CD4-positive, alpha-beta T cell treated with Interferon gamma for 1 hour (primary cell): ENCODE measurements around the gene ALPG.
"Not testable (repeated sequence)": the region's sequence is repeated elsewhere in the genome, so short reads cannot be mapped to it uniquely, and the experiment has no call there.

Source experiments
- DNase-seq: peaks from one replicate; pipeline ENCODE4 v3.0.0-alpha.2; 2020

Gene ALPG

GRCh38 chr2:232377319-232377718 lies 29.3 kb upstream of the ALPG start:
- no peak for DNase-seq

GRCh38 chr2:232377841-232378734 lies 28.6 kb upstream of the ALPG start:
- DNase-seq, result no peak

DNA sequence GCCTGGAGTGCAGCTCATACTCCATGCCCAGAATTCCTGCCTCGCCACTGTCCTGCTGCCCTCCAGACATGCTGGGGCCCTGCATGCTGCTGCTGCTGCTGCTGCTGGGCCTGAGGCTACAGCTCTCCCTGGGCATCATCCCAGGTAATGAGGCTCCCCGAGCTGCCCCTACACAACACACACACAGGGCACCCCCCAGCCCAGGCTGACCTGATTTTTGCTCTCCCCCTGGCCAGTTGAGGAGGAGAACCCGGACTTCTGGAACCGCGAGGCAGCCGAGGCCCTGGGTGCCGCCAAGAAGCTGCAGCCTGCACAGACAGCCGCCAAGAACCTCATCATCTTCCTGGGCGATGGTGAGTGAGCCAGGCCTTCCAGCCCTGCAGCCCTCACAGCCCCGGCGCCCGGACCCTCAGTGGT lies 27.9 kb upstream of the ALPG start, which contains the start of gene ALPP:
Gene ALPP (plus strand): TSS at position 17 of the 417 bp plus-strand sequence. CDS start 52 bp downstream, at position 69.
- not testable (repeated sequence) for DNase-seq

DNA sequence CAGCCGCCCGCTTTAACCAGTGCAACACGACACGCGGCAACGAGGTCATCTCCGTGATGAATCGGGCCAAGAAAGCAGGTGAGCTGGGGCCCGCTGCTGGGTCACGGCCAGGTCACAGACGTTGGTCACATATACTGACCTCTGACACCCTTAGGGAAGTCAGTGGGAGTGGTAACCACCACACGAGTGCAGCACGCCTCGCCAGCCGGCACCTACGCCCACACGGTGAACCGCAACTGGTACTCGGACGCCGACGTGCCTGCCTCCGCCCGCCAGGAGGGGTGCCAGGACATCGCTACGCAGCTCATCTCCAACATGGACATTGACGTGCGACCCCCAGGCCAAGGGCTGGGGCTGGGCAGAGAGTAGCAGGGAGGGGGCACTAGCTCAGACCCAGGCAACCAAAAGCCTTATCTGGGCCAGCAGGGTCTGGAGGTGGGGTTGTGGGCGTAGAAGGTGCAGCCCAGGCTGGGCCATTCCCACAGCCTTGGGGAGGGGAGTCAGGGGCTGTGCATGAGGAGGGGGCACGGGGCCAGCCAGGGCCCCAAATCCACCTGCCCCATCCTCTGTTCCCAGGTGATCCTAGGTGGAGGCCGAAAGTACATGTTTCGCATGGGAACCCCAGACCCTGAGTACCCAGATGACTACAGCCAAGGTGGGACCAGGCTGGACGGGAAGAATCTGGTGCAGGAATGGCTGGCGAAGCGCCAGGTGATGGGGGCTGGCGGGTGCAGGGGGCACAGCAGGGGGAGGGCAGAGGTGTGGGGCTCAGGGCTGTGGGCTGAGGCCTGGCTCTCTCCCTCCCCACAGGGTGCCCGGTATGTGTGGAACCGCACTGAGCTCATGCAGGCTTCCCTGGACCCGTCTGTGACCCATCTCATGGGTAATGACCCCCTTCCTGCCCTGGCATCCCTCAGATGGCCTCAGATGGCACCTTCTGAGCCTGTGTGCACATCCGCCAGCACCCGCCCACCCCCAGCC lies 26.7 kb upstream of the ALPG start:
- not testable (repeated sequence) for DNase-seq

DNA sequence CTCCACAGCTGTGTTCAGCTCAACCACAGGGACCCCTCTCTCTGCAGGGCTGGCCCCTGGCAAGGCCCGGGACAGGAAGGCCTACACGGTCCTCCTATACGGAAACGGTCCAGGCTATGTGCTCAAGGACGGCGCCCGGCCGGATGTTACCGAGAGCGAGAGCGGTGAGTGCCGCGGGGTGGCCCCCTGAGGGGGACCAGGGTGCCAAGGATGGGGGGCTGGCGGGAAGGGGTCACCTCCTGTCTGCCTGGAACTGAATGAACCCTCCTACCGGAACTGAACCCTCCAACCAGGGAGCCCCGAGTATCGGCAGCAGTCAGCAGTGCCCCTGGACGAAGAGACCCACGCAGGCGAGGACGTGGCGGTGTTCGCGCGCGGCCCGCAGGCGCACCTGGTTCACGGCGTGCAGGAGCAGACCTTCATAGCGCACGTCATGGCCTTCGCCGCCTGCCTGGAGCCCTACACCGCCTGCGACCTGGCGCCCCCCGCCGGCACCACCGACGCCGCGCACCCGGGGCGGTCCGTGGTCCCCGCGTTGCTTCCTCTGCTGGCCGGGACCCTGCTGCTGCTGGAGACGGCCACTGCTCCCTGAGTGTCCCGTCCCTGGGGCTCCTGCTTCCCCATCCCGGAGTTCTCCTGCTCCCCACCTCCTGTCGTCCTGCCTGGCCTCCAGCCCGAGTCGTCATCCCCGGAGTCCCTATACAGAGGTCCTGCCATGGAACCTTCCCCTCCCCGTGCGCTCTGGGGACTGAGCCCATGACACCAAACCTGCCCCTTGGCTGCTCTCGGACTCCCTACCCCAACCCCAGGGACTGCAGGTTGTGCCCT lies 25.2 kb upstream of the ALPG start:
- not testable (repeated sequence) for DNase-seq

- no peak for DNase-seq
Measured at GRCh38 chr2:232382331-232383225, 24.1 kb upstream of the ALPG start.

- no peak for DNase-seq
Measured at GRCh38 chr2:232384466-232384865, 22.2 kb upstream of the ALPG start.

- not testable (repeated sequence) for DNase-seq
Measured at GRCh38 chr2:232385058-232385457, 21.6 kb upstream of the ALPG start.

DNA sequence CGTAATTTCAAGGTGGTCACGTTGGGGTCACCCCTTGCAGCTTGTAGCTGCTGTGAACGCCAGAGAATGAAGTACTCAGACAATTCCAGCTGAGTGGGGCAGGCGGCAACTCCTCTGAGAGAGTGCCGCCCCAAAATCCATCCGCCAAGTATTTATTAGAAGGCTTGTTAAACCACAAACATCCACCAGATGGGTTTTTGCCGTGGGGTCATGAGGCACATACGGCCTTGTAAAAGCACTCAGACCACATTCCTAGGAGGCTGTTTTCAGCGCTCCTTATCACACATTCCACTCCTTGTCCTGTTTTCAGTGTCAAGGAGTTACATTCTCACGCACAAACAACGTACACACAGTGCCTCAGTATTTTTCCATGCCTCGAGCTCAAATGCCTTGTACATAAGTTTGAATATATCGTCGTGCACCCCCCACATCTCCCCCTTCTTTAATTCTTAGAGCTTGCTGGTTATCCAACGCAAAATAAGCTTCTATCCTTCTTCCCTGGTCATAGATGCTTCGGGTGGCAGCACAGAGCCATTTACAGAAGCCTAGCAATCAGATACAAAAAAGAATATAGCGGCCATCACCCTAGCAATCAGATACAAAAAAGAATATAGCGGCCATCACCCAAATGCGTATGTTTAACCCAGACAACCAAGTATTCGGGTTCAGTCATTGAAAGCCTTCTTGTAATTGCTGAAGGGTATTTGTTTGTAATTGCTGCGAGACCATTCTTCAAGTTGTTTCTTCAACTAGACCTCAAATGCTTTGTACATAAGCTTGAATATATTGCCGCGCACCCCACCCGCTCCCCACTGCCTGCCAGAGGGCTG lies 20.8 kb upstream of the ALPG start:
- DNase-seq, result no peak

GRCh38 chr2:232386490-232386739 lies 20.2 kb upstream of the ALPG start:
- DNase-seq, result no peak

DNA sequence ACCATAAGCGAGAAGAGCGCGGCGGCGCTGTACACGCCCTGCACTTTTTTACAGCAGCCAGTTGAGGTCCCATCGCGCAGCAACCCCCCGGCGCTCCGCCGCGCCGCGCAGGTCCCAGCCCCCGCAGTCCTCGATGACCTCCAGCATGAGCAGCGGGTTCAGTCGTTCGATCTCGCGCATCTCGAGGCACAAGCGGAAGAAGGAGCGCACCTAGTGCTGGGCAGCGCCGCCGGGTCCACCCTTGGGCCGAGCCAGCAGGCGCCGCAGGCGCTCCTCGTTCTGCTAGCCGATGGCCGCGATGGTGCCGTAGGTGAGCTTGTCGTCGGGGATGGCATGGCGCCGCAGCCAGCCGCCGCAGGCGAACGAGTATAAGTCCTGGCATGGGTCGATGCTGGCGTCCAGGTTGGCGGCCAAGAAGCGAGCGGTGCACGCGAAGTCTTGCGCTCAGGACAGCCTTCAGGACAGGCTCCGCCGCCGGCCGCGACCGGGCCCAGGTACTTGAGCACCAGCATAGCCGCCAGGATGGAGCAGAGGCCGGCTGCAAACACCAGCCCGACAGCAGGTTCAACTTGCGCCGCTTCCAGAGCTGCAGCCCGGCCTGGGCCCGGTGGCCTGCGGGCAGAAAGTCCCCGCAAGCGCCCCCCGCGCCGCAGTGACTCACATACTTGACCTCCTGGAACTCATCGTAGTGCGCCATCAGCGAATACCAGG lies 19.7 kb upstream of the ALPG start:
- no peak for DNase-seq

DNA sequence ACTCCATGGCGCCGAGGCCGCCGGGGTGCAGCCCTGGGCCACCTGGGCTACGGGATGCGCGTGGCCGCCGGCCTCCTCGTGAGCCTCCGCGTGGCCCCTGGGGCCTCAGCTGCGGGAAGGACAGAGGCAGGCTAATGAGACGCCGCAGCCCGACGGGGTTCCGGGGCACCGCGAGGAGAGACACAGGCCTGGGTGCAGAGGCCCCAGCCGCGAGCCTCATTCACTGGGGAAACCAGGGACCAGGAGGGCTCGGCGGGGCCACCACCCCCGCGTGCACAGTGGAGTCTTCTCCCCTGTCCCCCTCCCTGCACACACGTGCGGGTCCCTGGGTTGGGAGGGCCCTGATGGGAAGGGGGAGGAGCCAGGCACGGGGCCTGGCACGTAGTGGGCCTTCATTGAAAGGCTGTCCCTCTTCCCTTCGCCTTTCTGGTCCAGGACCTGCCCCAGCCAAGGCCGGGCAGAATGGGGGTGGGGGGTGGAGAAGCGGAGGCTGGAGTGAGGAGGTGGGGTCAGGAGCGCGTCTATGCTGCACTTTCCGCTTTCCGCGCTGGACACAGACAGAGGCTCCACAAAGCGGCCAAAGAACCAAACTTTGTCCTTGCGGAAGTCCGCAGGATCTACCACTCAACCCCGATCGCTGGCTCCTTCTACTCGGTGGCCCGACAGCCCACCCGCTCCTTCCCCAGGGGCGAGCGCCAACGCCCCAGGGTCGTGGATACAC lies 19.0 kb upstream of the ALPG start:
- DNase-seq, result no peak

DNA sequence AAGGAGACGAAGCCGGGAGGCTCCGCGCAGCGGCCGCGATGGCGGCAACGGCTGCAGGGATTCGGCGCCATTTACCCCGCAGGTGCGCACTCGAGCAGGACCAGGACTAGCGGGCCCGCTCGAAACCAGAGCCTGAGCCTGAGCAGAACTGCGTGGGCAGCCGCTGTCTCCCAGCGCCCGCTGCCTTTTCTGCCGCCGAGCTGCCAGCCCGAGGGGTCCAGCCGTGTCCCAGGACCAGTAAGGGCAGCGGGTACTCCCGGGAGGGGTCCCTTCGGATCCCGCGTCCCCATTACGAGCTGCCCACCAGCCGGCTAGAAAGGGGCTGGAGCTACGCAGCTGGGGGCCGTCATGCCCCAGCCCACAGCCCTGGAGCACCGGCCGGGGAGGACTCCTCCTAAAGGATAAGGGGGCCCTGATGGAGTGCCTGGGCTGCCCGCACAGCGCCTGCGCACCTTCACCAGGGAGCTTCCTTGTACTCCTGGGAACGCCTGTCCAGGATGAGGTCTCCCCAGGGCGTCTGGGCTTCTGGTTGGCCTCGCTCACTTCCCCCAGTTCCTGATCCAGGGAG lies 18.2 kb upstream of the ALPG start:
- DNase-seq, result no peak

GRCh38 chr2:232389327-232389726 lies 17.3 kb upstream of the ALPG start:
- DNase-seq, result no peak

GRCh38 chr2:232390661-232391060 lies 16.0 kb upstream of the ALPG start:
- DNase-seq, result no peak

- DNase-seq, result no peak
Measured at GRCh38 chr2:232393556-232393955, 13.1 kb upstream of the ALPG start.

- DNase-seq, result not testable (repeated sequence)
Measured at GRCh38 chr2:232394431-232394830, 12.2 kb upstream of the ALPG start.

DNA sequence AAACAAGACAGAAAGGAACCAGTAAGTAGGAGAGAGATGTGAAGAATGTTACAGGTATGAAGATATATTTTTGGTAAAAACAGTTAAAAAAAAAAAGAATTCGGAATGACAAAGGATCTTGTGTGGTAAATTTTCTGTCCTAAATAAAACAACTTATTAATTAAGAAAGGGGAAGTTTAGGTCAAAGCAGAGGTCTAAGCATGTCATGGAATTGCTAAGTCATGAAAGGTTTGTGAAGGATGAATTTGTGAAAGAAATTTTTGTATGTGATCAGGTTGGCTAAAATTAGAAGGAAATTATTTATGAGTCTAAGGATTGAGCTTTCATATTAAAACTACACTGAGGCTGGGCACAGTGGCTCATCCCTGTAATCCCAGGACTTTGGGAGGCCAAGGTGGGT lies 11.1 kb upstream of the ALPG start:
- DNase-seq, result no peak

DNA sequence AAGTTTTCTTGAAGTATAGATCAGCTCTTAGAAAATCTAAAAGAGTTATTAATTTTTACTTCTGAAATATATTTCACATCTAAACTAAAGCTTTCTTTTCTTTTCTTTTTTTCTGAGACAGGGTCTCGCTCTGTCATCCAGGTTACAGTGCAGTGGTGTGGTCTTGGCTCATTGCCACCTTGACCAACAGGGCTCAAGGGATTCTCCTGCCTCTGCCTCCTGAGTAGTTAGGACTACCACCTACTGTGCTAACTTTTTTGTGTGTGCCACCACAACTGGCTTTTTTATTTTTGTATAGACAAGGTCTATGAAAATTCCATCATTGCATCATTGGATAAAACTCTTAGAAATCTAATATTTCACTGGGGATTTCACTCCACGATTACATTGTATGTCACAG lies 10.0 kb upstream of the ALPG start:
- DNase-seq, result no peak
